NT2/D1 (cell line): ENCODE results near the gene EFCAB14.

ENCODE experiments used
- SUZ12 ChIP-seq: IDR thresholded peaks from 2 replicates; pipeline ENCODE4 v1.6.1; 2011; ENCODE audit not compliant: insufficient read length, insufficient read depth; ENCODE audit errors: extremely low read depth
- YY1 ChIP-seq: IDR thresholded peaks from 2 replicates; pipeline ENCODE4 v1.6.1; 2011; ENCODE audit not compliant: insufficient read length, insufficient read depth
- ZNF274 ChIP-seq: IDR thresholded peaks from 2 replicates; pipeline ENCODE4 v1.6.1; 2011; ENCODE audit warnings: mild to moderate bottlenecking, low read depth, low read length

GRCh38 chr1:46682064-46682463 is 36.9 kb downstream of the EFCAB14 start:
- TF ChIP-seq SUZ12 (no peak), YY1 (no peak), ZNF274 (no peak)
